DOHH2 (cell line): Measurements from ENCODE around the gene TMEM132E.

ENCODE experiments used
- CTCF ChIP-seq: fragments of 200-600 bp; sonication (generic); IDR thresholded peaks from one replicate; pipeline ENCODE4 v1.5.1; 2014; ENCODE audit warnings: antibody characterized with exemption, mild to moderate bottlenecking, low read depth, low read length; ENCODE audit not compliant: poor library complexity, severe bottlenecking
- EZH2phosphoT487 ChIP-seq: fragments of 200-600 bp; sonication (generic); IDR thresholded peaks from 2 replicates; pipeline ENCODE4 v1.6.1; 2017; ENCODE audit warnings: borderline replicate concordance, mild to moderate bottlenecking, antibody characterized with exemption, low read length, moderate library complexity, mixed read lengths

GRCh38 chr17:34673516-34673915 lies 94.1 kb downstream of the TMEM132E start:
- TF ChIP-seq EZH2phosphoT487 (no peak), CTCF (no peak)
